GM23338 (cell line): ENCODE data around the gene POU3F1.

Experiments
- CREB1 ChIP-seq: fragments of 250-450 bp; sonication (Bioruptor Pico); IDR thresholded peaks from 2 replicates; pipeline ENCODE4 v1.5.0; 2020; ENCODE audit warnings: low read depth, mild to moderate bottlenecking, moderate library complexity
- EZH2 ChIP-seq: fragments of 200-600 bp; sonication (generic); IDR thresholded peaks from one replicate; pipeline ENCODE4 v1.8.0; 2017; ENCODE audit warnings: antibody characterized with exemption, mild to moderate bottlenecking, low read depth; ENCODE audit not compliant: unreplicated experiment
- TF ChIP-seq, protein P1 (sequence below), 2 experiments: fragments of 200-600 bp in 1 of 2; sonication (generic) in 1 of 2; conservative IDR thresholded peaks; 2 replicates each; pipeline versions ENCODE4 v1.5.1 to v1.6.1; 2016 to 2017; ENCODE audit warnings: antibody characterized with exemption in 2 of 2, low read depth in 2 of 2, mild to moderate bottlenecking in 2 of 2, moderate library complexity in 1 of 2
- TF ChIP-seq, protein P2 (sequence below): IDR thresholded peaks from one replicate; pipeline ENCODE4 v1.6.1; 2018; ENCODE audit warnings: antibody characterized with exemption; ENCODE audit not compliant: unreplicated experiment

DNA sequence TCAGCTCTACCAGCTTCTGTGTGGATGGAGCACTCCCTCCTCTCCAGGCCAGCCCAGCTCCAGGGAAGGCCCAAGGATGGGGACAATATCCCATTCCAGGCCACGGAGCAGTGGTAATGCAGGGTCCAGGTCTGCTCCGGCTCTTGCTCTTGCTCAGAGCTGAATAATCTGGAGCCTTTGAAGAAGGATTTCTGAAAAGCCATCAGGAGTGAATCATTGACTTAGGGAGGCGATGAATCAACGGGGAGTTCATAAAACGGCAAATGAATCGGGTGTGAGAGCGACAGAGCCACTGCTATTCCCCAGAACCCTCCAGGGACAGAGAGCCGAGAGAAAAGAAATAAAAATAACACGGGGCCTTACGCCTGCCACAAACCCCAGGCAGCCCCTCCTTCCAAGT is 7.7 kb downstream of the POU3F1 start:
- TF ChIP-seq, protein P1, sequence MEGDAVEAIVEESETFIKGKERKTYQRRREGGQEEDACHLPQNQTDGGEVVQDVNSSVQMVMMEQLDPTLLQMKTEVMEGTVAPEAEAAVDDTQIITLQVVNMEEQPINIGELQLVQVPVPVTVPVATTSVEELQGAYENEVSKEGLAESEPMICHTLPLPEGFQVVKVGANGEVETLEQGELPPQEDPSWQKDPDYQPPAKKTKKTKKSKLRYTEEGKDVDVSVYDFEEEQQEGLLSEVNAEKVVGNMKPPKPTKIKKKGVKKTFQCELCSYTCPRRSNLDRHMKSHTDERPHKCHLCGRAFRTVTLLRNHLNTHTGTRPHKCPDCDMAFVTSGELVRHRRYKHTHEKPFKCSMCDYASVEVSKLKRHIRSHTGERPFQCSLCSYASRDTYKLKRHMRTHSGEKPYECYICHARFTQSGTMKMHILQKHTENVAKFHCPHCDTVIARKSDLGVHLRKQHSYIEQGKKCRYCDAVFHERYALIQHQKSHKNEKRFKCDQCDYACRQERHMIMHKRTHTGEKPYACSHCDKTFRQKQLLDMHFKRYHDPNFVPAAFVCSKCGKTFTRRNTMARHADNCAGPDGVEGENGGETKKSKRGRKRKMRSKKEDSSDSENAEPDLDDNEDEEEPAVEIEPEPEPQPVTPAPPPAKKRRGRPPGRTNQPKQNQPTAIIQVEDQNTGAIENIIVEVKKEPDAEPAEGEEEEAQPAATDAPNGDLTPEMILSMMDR (conservative IDR thresholded peaks at IDR 0.05; ENCODE audit: low read depth in 2 of 2) = no peak
- TF ChIP-seq EZH2 (no peak), CREB1 (CRISPR knock-in tag) (no peak)
- TF ChIP-seq, protein P2, sequence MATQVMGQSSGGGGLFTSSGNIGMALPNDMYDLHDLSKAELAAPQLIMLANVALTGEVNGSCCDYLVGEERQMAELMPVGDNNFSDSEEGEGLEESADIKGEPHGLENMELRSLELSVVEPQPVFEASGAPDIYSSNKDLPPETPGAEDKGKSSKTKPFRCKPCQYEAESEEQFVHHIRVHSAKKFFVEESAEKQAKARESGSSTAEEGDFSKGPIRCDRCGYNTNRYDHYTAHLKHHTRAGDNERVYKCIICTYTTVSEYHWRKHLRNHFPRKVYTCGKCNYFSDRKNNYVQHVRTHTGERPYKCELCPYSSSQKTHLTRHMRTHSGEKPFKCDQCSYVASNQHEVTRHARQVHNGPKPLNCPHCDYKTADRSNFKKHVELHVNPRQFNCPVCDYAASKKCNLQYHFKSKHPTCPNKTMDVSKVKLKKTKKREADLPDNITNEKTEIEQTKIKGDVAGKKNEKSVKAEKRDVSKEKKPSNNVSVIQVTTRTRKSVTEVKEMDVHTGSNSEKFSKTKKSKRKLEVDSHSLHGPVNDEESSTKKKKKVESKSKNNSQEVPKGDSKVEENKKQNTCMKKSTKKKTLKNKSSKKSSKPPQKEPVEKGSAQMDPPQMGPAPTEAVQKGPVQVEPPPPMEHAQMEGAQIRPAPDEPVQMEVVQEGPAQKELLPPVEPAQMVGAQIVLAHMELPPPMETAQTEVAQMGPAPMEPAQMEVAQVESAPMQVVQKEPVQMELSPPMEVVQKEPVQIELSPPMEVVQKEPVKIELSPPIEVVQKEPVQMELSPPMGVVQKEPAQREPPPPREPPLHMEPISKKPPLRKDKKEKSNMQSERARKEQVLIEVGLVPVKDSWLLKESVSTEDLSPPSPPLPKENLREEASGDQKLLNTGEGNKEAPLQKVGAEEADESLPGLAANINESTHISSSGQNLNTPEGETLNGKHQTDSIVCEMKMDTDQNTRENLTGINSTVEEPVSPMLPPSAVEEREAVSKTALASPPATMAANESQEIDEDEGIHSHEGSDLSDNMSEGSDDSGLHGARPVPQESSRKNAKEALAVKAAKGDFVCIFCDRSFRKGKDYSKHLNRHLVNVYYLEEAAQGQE = no peak
